Left ventricle myocardium inferior (tissue), 1 donor: ENCODE results near the gene FAM89B. TPM values are rescaled to one million over a fixed set of nuclear protein-coding genes. Genes with fewer than 3 reads are reported as not detected.
A peak's percentile ranks its signal among the peaks of the same experiment; 100 is the strongest.

Experiments used
- DNase-seq: peaks from one replicate; pipeline ENCODE4 v3.0.0-alpha.2; 2020
- H3K27ac ChIP-seq: fragments of 200-600 bp; replicated peaks from 2 replicates; pipeline ENCODE4 v1.8.0; 2021
- H3K27me3 ChIP-seq: fragments of 200-600 bp; 2 replicates; pipeline ENCODE4 v1.8.0; 2021; ENCODE audit warnings: low read depth
- H3K36me3 ChIP-seq: fragments of 200-600 bp; 2 replicates; pipeline ENCODE4 v1.8.0; 2021
- H3K4me1 ChIP-seq: fragments of 200-600 bp; 2 replicates; pipeline ENCODE4 v1.8.0; 2021
- H3K4me3 ChIP-seq: fragments of 200-600 bp; 2 replicates; pipeline ENCODE4 v1.8.0; 2021; ENCODE audit warnings: mild to moderate bottlenecking, moderate library complexity
- H3K9me3 ChIP-seq: fragments of 200-600 bp; replicated peaks from 2 replicates; pipeline ENCODE4 v1.8.0; 2021
- intact Hi-C: fragments of 100-400 bp; cut with micrococcal nuclease; formaldehyde crosslinking; loops from one replicate; pipeline ENCODE4 v1.11.0; 2022
- total RNA-seq: library from RNA; stranded (reverse); fragmentation: NEBNext Ultra II Directional; extraction: Animal tissue kit (Norgen Biotek cat#: 25700); gene quantifications from one replicate; pipeline ENCODE4 v1.2.1, GENCODE V29; 2021
- TF ChIP-seq, protein P1 (sequence below): fragments of 200-600 bp; IDR thresholded peaks from 2 replicates; pipeline ENCODE4 v1.8.0; 2021; ENCODE audit warnings: antibody characterized with exemption, mild to moderate bottlenecking, borderline replicate concordance
- donor health status: DM: no; HTN: yes; CAD: no; lungs with severe emphysema.

Gene FAM89B
- total RNA-seq, 1 donor from 2014 or later = 40.9 TPM

DNA sequence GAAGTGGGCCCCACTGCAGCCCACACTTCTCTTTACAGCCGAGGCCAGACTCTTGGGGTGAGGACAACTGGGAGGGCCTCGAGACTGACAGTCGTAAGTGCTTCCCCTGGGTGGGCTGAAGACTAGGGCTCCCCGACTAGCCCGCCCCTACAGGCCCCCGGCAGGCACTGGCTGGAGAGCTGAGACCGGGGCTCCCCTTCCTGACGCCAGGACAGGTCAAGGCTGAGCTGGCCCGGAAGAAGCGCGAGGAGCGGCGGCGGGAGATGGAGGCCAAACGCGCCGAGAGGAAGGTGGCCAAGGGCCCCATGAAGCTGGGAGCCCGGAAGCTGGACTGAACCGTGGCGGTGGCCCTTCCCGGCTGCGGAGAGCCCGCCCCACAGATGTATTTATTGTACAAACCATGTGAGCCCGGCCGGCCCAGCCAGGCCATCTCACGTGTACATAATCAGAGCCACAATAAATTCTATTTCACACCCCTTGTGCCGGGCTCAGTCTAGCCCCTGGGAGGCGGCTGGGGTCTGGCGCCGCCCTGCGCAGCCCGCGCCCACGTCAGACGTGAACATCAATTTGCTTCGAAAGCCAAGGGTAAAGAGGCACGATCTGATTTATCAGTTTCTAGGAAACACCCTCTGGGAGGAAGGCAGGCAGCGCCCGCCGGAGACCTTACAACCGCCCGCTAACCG is 34.0 kb upstream of the FAM89B start:
- intact Hi-C loops = loop anchor here (10.0 kb wide), 1 partner anchor 56 kb away; the partner anchor contains the start of gene KCNK7
- peaks cover 45% of the 10 kb centered on the region for H3K36me3 ChIP-seq
- H3K27ac ChIP-seq = no peak overlapping the region

DNA sequence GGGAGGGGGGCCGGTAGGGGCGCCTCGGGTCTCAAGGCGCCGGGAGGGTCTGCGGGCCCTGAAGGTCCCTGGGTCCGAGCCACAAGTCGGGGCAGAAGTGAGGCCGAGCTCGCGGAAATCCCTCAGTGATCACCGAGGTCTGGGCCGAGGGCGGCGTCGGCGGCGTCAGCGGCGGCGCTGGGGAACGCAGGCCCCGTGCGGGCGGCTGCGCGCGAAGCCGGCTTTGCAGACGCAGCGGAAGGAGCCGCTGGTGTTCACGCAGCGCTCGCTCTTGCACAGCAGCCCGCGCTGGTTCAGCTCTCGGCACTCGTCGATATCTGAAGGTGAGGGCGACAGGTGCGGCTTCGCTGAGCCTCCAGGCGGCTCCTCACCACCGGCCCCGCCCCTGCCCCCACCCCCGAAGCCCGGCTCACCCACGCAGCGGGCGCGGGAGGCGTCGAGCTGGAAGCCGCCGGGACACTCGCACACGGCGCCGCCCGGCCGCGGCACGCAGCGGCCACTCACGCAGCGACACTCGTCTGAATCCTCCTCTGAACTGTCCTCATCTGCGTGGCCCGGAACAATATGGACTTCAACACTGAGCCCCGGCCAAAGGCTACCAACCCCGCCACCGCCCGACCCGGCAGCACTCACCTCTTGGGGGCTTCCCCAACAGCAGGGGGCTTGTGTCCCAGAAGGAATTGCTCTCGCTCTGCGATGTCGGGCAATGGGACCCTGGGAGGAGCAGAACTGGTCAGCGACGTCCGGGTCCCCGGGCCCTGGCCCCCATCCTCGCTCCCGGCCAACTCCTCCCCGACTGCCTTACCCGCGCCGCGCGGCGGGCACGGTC is 33.2 kb upstream of the FAM89B start:
- intact Hi-C loops = loop anchor here (10.0 kb wide), 1 partner anchor 56 kb away; the partner anchor contains the start of gene KCNK7
- H3K4me3 ChIP-seq = peak overlapping the region; percentile 65
- DNase-seq = no peak

More for the DNA sequence above, 34.0 kb upstream of the FAM89B start:
- Histone ChIP-seq H3K4me3 (no peak overlapping the region), H3K9me3 (no peaks in the 10 kb centered on the region), H3K27me3 (no peaks in the 10 kb centered on the region), H3K4me1 (peaks cover 29% of the 10 kb centered on the region)
- TF ChIP-seq, protein P1, sequence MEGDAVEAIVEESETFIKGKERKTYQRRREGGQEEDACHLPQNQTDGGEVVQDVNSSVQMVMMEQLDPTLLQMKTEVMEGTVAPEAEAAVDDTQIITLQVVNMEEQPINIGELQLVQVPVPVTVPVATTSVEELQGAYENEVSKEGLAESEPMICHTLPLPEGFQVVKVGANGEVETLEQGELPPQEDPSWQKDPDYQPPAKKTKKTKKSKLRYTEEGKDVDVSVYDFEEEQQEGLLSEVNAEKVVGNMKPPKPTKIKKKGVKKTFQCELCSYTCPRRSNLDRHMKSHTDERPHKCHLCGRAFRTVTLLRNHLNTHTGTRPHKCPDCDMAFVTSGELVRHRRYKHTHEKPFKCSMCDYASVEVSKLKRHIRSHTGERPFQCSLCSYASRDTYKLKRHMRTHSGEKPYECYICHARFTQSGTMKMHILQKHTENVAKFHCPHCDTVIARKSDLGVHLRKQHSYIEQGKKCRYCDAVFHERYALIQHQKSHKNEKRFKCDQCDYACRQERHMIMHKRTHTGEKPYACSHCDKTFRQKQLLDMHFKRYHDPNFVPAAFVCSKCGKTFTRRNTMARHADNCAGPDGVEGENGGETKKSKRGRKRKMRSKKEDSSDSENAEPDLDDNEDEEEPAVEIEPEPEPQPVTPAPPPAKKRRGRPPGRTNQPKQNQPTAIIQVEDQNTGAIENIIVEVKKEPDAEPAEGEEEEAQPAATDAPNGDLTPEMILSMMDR = no peak
- DNase-seq = no peak

DNA sequence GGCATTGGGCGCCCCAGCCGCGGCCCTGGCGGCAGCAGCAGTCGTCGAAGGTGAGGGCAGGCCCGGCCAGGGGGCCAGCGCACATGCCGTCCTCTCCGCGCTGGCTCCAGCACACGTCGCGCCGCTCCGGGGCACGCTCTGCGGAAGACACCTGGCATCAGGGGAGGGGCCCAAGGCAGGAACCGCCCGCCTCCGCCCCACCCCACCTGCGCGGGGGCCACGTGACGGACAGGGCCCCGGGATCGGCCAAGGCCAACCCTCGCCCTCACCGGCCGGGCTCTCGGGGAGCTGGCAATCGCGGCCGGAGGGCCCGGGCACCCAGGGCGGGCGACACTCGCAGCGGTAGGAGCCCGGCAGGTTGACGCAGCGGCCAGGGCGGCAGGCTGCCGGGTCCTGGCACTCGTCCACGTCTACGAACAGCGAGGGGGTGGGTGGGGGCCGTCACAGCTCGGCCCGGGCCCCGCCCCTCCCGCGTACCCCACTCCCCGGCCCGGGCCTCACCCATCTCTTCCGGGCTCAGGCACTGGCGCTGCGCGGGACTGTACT is 32.5 kb upstream of the FAM89B start:
- Histone ChIP-seq H3K9me3 (no peaks in the 10 kb centered on the region), H3K4me3 (peak overlapping the region; percentile 65), H3K27me3 (no peaks in the 10 kb centered on the region), H3K36me3 (peaks cover 36% of the 10 kb centered on the region), H3K4me1 (peaks cover 29% of the 10 kb centered on the region), H3K27ac (peak overlapping the region; percentile 94)
- DNase-seq = no peak
- TF ChIP-seq, protein P1 = no peak
- intact Hi-C loops = loop anchor here (10.0 kb wide), 1 partner anchor 55 kb away; the partner anchor contains the start of gene KCNK7

More for the DNA sequence above, 33.2 kb upstream of the FAM89B start:
- H3K27ac ChIP-seq = peak overlapping the region; percentile 94
- TF ChIP-seq, protein P1 = no peak
- no peaks in the 10 kb centered on the region for H3K9me3 ChIP-seq
- peaks cover 29% of the 10 kb centered on the region for H3K4me1 ChIP-seq
- H3K36me3 ChIP-seq = peaks cover 38% of the 10 kb centered on the region
- no peaks in the 10 kb centered on the region for H3K27me3 ChIP-seq

DNA sequence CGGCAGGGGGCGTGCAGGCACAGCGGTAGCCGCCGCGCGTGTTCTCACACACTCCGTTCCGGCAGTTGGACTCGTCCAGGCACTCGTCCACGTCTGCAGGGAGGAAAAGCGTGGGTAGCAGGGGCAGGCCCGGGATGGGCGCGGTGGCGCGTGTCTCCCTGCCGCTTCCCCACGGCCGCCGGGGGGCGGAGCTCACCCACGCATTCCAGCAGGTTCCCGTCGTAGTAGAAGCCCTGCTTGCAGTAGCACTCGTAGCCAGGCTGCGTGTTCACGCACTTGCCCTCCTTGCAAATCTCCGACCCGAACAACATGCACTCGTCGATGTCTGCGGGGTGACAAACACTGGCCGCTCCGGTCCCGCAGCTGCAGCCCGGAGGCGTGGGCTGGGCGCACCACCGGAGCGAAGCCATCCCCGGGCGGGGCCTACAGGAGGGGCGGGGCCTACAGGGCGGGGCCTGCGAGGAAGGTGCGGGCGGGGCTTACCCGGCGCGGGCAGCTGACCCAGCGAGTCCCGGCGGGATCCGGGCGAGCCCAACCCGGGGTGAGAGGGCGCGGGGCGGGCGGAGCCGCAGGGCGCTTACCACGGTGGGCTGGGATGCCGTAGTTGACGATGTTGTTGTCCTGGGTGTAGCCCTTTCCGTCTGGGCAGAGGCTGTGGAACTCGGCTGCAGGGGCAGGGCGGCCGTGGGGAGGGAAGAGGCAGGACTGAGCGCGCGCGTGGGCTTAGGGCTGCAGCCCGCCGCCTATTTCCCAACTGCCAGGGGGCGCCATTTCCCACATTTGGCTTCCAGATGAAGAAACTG is 31.8 kb upstream of the FAM89B start:
- H3K27ac ChIP-seq = peak overlapping the region; percentile 94
- peak overlapping the region; percentile 65 for H3K4me3 ChIP-seq
- intact Hi-C loops = no loop called here
- no peaks in the 10 kb centered on the region for H3K27me3 ChIP-seq
- peaks cover 29% of the 10 kb centered on the region for H3K4me1 ChIP-seq
- H3K9me3 ChIP-seq = no peaks in the 10 kb centered on the region
- peak; percentile 93 for DNase-seq
- TF ChIP-seq, protein P1 = peak; percentile 88
- H3K36me3 ChIP-seq = peaks cover 35% of the 10 kb centered on the region
